ENCODE results near the gene STX11.

DNA sequence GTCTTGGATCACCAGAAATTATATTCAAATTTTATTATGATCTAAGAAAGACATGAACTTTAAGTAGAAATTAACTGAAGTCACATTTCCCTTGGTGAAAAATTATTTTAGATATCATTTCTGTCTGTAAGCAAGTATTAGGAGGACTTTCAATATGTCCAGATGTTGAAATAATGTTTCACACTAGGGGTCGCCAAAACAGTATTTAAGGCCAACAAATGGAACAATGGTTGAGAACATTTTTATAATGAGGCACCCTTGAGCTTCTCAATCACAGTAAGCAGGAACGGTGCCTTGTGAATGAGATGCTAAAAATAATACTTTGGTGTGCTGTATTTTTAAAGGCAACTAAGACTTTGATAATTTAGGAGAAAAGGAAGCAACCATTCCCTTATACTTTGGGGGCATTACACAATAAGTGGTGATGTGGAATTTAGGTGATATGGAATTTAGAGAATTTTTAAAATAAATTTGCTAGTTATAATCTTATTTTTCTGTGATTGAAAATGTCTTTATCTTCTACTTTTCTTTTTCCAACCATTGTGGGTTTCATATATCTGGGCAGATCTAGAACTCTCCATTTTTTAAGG, 45.3 kb upstream of the STX11 start:
- no peak for TF ChIP-seq YY1 (IDR thresholded peaks at IDR 0.05; ENCODE audit: low read depth)
- peak; percentile 94 for TF ChIP-seq RAD21 (IDR thresholded peaks at IDR 0.05; ENCODE audit: low read depth)
- no peak for TF ChIP-seq TAF1 (IDR thresholded peaks at IDR 0.05; ENCODE audit: low read depth)
- no peak for TF ChIP-seq FOXM1 (IDR thresholded peaks at IDR 0.05; ENCODE audit: borderline replicate concordance, low read depth)
- TF ChIP-seq, protein P1, sequence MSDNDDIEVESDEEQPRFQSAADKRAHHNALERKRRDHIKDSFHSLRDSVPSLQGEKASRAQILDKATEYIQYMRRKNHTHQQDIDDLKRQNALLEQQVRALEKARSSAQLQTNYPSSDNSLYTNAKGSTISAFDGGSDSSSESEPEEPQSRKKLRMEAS (IDR thresholded peaks at IDR 0.05) = no peak
- TF ChIP-seq EGR1 (IDR thresholded peaks at IDR 0.05) = no peak
- TF ChIP-seq CREB1 (IDR thresholded peaks at IDR 0.05; ENCODE audit: low read depth) = no peak
- no peak for TF ChIP-seq CEBPB (IDR thresholded peaks at IDR 0.05)
- no peak for TF ChIP-seq EP300 (IDR thresholded peaks at IDR 0.05; ENCODE audit: borderline replicate concordance)
